ENCODE measurements around the gene EXOC3L4. TPM values are rescaled to one million over a fixed set of nuclear protein-coding genes. Genes with fewer than 3 reads are reported as not detected.

The EXOC3L4 gene
- polyA plus RNA-seq, 2 of the 4 experiments (the other 2 are of a cell fraction), result 1.5 to 4.3 TPM

GRCh38 chr14:103137689-103138300 lies 43.3 kb downstream of the EXOC3L4 start:
- Histone ChIP-seq H3K4me3 (no peak overlapping the region), H3K9me3 (no peaks in the 10 kb centered on the region), H3K4me1 (peaks cover 64% of the 10 kb centered on the region), H3K27ac (peak overlapping the region; percentile 78 to 95), H3K4me2 (peak overlapping the region; percentile 47; the same call in 2 of the 3 replicates)
- FAIRE-seq (no peak), ATAC-seq (peak in 1 of 2 experiments; percentile 13; a peak in 3 of 6 replicates), DNase-seq (ENCODE audit: low read depth in 1 of 2, low spot score in 1 of 2) (no peak)
- ChIA-PET POLR2A (interaction anchor here (1.0 to 1.4 kb wide), 2 partner anchors 15 to 34 kb away, joined by 3 to 6 read pairs; no protein-coding TSS in a partner anchor), CTCF (interaction anchor here (1.0 to 24.1 kb wide), 8 partner anchors 9 to 155 kb away, joined by 3 to 544 read pairs (median 8); partner anchors contain the start of gene TNFAIP2)
- 71% methylated on average over 19 of the region's 22 CpGs for WGBS (ENCODE audit: missing lambda C conversion rate)
- TF ChIP-seq PBX3 (IDR thresholded peaks at IDR 0.05) (peak; percentile 67; the same call in 1 of the 2 replicates), FOXS1 (CRISPR knock-in tag; IDR thresholded peaks at IDR 0.05) (no peak), JUNB (IDR thresholded peaks at IDR 0.05) (no peak), RNF2 (IDR thresholded peaks at IDR 0.05; ENCODE audit: borderline replicate concordance, low read depth) (no peak), EP300 (IDR thresholded peaks at IDR 0.05) (no peak), CHD2 (IDR thresholded peaks at IDR 0.05; ENCODE audit: low read length, partially characterized antibody) (no peak), KDM1A (IDR thresholded peaks at IDR 0.05; ENCODE audit: low read depth) (no peak), JUN (IDR thresholded peaks at IDR 0.05) (peak in 1 of 2 experiments; percentile 76; a peak in 3 of 5 replicates), MYC (IDR thresholded peaks at IDR 0.05; ENCODE audit: borderline replicate concordance, low read length) (no peak), TP53 (CRISPR knock-in tag; IDR thresholded peaks at IDR 0.05) (no peak), FOSL2 (IDR thresholded peaks at IDR 0.05) (no peak), FOSL2 (CRISPR knock-in tag; IDR thresholded peaks at IDR 0.05) (no peak), RFX5 (IDR thresholded peaks at IDR 0.05) (no peak), HDAC2 (IDR thresholded peaks at IDR 0.05) (no peak), NR3C1 (IDR thresholded peaks at IDR 0.05) (no peak), TFCP2L1 (CRISPR knock-in tag; IDR thresholded peaks at IDR 0.05) (0 out of 2 replicates have a peak, but pooled peaks have one; percentile 39), HOXA7 (CRISPR knock-in tag; IDR thresholded peaks at IDR 0.05) (peak; percentile 91), ZC3H11A (IDR thresholded peaks at IDR 0.05) (no peak), FOSB (CRISPR knock-in tag; IDR thresholded peaks at IDR 0.05) (no peak; the same call in 1 of the 2 replicates), EHF (CRISPR knock-in tag; IDR thresholded peaks at IDR 0.05) (no peak), EHMT2 (IDR thresholded peaks at IDR 0.05; ENCODE audit: low read depth) (no peak)
- TF ChIP-seq, protein P1, sequence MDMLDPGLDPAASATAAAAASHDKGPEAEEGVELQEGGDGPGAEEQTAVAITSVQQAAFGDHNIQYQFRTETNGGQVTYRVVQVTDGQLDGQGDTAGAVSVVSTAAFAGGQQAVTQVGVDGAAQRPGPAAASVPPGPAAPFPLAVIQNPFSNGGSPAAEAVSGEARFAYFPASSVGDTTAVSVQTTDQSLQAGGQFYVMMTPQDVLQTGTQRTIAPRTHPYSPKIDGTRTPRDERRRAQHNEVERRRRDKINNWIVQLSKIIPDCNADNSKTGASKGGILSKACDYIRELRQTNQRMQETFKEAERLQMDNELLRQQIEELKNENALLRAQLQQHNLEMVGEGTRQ (IDR thresholded peaks at IDR 0.05), result no peak
- TF ChIP-seq, protein P2, sequence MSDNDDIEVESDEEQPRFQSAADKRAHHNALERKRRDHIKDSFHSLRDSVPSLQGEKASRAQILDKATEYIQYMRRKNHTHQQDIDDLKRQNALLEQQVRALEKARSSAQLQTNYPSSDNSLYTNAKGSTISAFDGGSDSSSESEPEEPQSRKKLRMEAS (IDR thresholded peaks at IDR 0.05), result peak; percentile 45; the same call in 1 of the 2 replicates

DNA sequence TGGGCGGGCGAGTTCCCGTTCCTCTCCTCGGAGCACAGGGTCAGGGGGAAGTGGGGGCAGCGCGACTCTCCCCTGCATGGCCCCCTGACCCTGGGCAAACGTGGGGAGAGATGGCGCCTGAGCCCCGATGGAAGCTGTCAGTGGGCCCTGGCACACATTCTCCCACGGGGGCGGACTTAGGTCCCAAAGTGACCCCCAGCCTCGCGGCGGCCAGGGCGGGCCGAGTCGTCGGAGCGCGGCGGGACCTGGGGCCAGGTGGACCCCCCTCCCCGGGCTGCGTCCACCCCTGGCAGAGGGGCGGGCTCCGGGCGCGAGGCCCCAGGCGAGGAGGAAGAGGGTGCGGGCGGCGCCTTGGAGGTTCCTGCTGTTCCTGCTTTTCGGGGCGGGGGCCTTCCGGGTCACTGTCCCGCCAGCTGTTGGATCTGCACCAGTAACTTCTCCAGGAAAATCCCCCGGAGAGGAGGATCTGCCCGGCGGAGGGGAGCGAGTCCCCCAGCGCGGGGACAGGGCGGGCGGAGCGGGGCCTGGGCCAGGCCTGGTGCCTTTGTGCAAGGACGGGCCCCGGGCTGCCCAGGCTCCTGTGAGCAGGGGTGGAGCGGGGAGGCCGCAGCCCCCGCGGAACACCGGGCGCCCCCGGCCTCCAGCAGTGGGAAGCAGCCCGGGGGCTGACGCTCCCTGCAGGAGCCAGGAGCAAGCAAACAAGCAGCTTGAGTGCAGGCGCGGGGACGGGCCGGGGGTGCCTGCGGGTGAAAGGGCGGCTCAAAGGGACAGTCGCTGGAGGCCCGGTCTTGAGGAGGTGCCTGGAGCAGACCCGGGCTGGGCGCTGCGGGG lies 44.0 kb downstream of the EXOC3L4 start:
- peak overlapping the region; percentile 78 to 95; a peak in 5 of 6 replicates for H3K27ac ChIP-seq
- TF ChIP-seq FOSB (CRISPR knock-in tag; IDR thresholded peaks at IDR 0.05) (peak; percentile 79; the same call in 1 of the 2 replicates), GATA3 (IDR thresholded peaks at IDR 0.05; ENCODE audit: borderline replicate concordance) (peak; percentile 23; the same call in 1 of the 2 replicates), SREBF2 (IDR thresholded peaks at IDR 0.05) (no peak), ZFP36 (IDR thresholded peaks at IDR 0.05; ENCODE audit: borderline replicate concordance, partially characterized antibody) (no peak), PBX3 (IDR thresholded peaks at IDR 0.05) (peak; percentile 40), HDAC2 (IDR thresholded peaks at IDR 0.05) (no peak), POLR2AphosphoS2 (conservative IDR thresholded peaks at IDR 0.05; ENCODE audit: low read length) (no peak), FOSL2 (IDR thresholded peaks at IDR 0.05) (no peak), FOSL2 (CRISPR knock-in tag; IDR thresholded peaks at IDR 0.05) (no peak), ZC3H11A (IDR thresholded peaks at IDR 0.05) (no peak), ZNF302 (CRISPR knock-in tag; IDR thresholded peaks at IDR 0.05) (no peak), TFCP2L1 (CRISPR knock-in tag; IDR thresholded peaks at IDR 0.05) (no peak), NPAS2 (CRISPR knock-in tag; IDR thresholded peaks at IDR 0.05; ENCODE audit: borderline replicate concordance) (no peak), KDM5A (IDR thresholded peaks at IDR 0.05) (no peak), RCOR1 (IDR thresholded peaks at IDR 0.05; ENCODE audit: low read depth, low read length) (no peak), MAZ (IDR thresholded peaks at IDR 0.05; ENCODE audit: borderline replicate concordance, low read depth, low read length) (no peak), KDM1A (IDR thresholded peaks at IDR 0.05; ENCODE audit: low read depth) (no peak), JUN (IDR thresholded peaks at IDR 0.05) (peak in 1 of 2 experiments; percentile 50; a peak in 3 of 5 replicates)
- TF ChIP-seq, protein P2 (IDR thresholded peaks at IDR 0.05), result 0 out of 2 replicates have a peak, but pooled peaks have one; percentile 4
- H3K4me2 ChIP-seq, result peak overlapping the region; percentile 8; the same call in 2 of the 3 replicates
- FAIRE-seq (no peak), DNase-seq (ENCODE audit: low read depth in 1 of 2, low spot score in 1 of 2) (no peak), ATAC-seq (peak in 1 of 2 experiments; percentile 37; a peak in 3 of 6 replicates)
- WGBS (ENCODE audit: missing lambda C conversion rate), result 72% methylated on average over 32 of the region's 66 CpGs
- POLR2A ChIA-PET, result interaction anchor here (0.6 to 1.4 kb wide), 3 partner anchors 21 to 35 kb away, joined by 3 to 6 read pairs (median 4); no protein-coding TSS in a partner anchor
- CTCF ChIA-PET, result interaction anchor here (1.0 to 24.1 kb wide), 6 partner anchors 10 to 154 kb away, joined by 3 to 544 read pairs (median 6); no protein-coding TSS in a partner anchor
- no peak overlapping the region for H3K4me3 ChIP-seq
- no peaks in the 10 kb centered on the region for H3K9me3 ChIP-seq
- H3K4me1 ChIP-seq, result peaks cover 72% of the 10 kb centered on the region
